NCI-H345 treated with DMSO at 0.1 percent for 48 hours (cell line): ENCODE measurements around the gene TM9SF1.
A peak's percentile ranks its signal among the peaks of the same experiment; 100 is the strongest.

ENCODE experiments used
- DNase-seq: peaks from one replicate; lab custom pipeline; 2025; ENCODE audit not compliant: unreplicated experiment; lab: John Stamatoyannopoulos, UW

The TM9SF1 gene

GRCh38 chr14:24195186-24196070 is at the start of gene TM9SF1:
Gene TM9SF1 (minus strand): TSS chr14:24195441. CDS start chr14:24195019, 422 bp downstream.
- DNase-seq = peak; percentile 63

GRCh38 chr14:24243336-24243836 is 48.1 kb upstream of the TM9SF1 start:
- no peak for DNase-seq

DNA sequence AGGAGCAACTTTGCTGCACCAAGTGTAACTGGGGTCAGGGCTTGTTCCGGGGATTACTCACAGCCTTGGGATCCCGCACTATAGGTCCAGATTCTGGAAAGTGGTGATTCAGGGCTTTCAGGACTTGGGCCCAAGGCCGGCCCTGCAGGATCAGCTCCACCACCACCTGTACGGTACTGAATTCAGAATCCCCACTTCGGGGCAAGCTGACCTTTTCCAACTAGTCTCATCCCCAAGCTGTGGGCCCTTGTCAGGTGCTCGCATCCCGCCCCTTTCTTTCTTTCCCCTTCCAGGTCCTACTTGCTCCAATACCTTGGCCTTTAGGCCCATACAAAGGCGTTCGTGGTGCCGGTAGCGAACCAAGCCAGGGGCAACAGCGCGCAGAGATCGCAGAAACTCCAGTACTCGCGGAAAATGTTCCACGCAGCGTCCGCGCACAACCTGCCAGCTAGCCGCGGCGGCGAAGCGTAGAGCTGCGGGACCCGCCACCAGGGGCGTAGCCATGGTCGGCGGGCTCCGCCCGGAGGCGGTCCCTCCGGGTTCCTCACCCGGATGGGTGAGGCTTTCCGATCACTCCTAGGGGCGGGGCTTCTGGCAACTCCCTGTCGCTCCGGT is 46.7 kb upstream of the TM9SF1 start:
- peak; percentile 97 for DNase-seq

- no peak for DNase-seq
These were observed 45.1 kb upstream of the TM9SF1 start for GRCh38 chr14:24240110-24240918.

GRCh38 chr14:24238527-24239037 is 43.3 kb upstream of the TM9SF1 start:
- DNase-seq = no peak

DNA sequence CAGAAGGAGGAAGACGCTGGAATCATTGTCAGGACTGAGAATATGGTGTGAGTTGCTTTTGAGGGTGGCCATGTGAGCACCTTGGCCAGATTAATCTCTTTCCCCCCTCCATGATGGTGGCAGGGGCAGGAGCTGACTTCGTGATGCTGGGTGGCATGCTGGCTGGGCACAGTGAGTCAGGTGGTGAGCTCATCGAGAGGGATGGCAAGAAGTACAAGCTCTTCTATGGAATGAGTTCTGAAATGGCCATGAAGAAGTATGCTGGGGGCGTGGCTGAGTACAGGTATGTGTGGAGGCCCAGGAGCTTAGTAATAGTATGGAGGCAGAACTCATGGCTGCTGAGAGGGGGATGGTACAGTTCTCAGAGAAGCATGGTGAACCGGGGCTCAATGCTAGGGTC is 42.9 kb upstream of the TM9SF1 start:
- DNase-seq = no peak

GRCh38 chr14:24237463-24237955 is 42.3 kb upstream of the TM9SF1 start:
- no peak for DNase-seq

DNA sequence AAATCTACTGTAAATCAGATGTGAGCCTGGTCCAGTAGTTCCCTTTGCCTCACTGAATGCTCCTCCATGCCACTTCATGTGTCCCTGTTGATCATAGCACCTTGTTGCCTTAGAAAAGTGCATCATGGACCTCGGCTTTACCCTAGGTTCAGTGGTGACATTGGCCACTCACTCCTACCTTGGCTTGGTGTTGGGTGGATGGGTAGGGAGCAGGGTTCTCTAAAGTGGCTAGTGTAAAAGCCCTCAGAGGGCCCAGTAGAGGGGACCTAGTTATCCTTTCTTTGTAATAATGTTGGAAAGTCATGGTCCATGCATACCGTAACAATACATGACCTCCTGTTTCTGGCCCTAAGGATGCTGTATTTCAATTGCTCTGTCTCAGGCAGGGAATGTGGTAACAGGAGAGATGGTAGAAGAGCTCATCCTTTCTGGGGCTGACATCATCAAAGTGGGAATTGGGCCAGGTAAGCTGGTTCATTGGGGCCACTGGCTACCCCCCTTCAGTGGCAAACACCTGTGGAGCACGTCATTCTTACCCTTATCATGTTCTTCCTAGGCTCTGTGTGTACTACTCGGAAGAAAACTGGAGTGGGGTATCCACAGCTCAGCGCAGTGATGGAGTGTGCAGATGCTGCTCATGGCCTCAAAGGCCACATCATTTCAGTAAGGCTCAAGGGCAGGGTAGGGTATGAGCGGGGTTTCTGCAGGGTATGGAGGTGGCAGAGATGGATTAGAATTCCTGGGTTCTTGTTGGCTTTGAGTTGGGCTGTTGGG is 41.6 kb upstream of the TM9SF1 start:
- DNase-seq = no peak

DNA sequence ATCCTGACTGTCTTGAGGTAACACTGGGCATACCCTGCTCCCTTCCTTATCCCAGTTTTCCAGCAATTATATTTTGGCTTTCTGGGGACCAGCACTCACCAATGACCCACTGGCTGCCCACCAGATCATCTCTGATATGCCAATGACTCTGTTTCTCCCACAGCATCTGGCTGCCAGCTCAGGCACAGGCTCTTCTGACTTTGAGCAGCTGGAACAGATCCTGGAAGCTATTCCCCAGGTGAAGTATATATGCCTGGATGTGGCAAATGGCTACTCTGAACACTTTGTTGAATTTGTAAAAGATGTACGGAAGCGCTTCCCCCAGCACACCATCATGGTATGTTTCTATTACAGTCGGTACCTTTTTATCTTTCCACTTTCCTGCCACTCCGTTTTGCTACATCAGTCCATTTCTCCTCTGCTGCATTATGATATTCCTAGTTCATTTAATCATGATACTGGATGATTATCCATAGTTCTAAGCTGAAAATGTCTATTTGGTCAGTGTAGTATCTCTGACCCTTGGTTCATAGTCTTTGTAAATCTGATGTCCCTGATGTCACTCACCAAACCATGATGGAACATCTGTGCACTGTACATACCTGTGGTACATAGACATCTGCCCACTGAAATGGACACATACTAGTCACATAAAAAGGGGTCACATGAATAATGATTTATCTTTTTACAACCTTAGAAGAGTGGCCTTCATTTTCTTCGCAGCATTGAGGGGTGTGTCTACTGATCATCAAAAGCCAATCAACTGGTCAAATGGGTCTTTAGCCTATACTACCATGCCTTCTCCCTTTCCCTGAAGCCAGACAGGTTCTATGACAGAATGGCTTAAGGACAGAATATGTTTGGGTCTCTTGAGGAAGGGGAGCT is 40.8 kb upstream of the TM9SF1 start:
- no peak for DNase-seq

DNA sequence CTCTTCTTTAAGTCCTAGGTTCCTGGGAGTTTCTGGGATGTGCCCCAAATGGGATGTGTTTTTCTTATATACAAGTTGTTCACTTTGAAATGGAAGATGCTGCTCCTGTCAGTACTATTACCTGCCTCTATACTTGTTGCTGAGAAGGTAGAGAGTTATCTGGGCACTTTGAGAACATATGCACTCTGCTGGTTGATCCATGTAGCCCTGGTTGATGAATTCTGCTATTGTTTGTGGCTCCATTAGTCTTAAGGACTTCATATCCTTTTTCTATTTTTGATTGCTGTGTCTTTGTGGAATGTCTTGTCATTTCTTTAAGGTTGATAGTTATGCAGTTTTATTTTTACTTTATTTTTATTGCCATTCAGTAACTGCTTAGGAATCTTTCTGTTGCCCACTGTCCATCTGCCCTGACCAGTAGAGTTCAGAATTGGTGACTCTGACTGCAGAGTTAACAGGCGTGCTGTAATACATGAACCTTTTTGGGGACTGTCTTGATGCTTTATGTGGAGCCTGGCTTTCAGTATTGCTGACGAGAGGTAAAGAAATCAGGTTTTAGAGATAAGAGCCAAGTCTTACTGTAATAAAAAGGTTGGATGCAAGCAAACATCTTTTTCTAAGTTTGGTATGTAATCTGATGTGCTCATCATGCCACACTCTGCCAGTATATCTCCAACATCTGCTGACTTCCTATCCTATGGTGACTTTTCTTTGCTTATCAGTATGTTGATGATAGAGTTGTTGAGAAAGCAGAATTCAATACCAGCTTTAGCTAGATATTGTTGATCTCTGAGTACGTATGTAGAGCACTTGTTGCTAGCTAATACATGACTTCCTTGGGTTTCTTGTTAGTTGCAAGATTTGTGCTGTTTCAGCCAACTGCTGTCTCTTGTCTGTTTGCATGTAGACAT is 39.1 kb upstream of the TM9SF1 start:
- no peak for DNase-seq

DNA sequence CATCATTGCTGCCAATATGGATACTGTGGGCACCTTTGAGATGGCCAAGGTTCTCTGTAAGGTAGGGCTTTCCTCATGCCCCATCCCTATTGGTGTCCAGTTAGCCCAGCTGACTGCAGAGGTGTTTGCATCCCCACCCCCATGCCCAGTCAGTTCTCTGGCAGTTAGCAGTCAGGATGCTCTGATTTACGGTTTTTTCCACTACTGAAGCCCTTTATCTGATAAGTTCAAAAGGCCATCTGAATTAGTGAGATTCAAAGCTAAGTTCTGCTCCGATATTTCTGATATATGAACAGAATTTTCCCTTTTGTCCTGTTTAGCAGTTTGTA is 38.3 kb upstream of the TM9SF1 start:
- DNase-seq = no peak

DNA sequence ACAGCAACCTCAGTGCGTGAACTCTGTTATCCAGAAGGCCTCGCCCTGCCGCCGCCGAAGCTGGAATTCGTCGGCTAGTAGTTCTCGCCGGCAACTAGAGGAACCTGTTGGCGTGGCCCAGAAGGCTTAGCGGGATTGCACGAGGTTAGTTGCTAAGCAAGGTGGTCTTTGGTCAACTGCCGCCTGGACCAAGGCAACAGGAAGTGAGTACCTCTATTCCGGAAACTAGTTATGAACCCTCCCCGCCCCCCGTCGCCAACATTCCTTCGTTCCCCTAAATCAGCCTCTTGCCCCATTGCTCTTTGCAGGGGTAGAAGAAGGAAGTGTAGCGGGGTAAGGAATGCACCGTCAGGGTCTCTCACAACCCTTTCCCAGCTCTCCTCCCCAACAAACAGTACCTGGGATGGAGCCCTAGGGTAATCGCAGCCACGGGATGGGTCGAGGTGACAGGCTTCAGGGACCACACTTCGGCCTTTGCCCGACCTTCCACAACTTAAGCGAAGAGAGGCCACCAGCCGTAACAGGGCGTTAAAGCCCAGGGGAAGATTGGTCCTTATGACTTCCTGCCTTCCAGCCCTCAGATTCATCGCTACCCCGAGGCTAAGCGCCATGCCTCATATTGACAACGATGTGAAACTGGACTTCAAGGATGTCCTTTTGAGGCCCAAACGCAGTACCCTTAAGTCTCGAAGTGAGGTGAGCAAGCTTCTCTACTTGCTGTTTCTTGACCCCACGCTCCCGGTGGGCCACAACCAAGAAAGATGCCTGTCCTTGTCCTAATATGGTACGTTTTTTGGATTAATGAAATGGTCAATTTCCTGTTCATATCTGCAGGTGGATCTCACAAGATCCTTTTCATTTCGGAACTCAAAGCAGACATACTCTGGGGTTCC is 37.6 kb upstream of the TM9SF1 start, which contains the start of gene GMPR2:
Gene GMPR2, plus strand, starts transcription at position 285 of the 893 bp plus-strand sequence. Its CDS starts 325 bp downstream, at position 610.
- DNase-seq = no peak

DNA sequence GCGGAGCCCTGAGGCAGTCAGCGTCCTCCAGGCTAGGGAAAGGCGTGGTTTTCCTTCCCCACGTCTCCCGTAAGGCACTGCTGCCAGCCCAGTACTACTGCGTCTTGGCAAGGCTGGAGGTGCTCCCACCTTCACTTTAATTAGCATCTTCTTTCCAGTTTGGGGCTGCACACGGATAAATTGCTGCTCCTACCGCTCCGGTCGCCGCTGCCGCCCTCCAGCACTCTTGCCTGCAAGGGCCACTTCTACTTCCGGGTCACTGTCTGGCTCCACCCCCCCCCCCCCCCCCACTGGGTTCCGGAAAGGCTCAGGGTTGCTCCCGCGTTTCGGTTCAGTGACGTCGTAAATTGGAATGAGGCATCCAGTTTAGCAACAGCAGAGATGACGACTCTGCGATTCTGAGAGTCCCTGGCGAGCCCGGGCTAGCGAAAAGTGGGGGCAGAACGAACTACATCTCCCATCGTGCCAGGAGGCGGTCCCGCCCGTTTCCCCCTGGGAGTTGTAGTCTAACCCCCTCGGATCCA is 36.9 kb upstream of the TM9SF1 start, which contains the start of gene NEDD8:
Gene NEDD8, minus strand, starts transcription at position 247 of the 524 bp plus-strand sequence. Its CDS starts 100 bp downstream, at position 147.
- peak; percentile 93 for DNase-seq

DNA sequence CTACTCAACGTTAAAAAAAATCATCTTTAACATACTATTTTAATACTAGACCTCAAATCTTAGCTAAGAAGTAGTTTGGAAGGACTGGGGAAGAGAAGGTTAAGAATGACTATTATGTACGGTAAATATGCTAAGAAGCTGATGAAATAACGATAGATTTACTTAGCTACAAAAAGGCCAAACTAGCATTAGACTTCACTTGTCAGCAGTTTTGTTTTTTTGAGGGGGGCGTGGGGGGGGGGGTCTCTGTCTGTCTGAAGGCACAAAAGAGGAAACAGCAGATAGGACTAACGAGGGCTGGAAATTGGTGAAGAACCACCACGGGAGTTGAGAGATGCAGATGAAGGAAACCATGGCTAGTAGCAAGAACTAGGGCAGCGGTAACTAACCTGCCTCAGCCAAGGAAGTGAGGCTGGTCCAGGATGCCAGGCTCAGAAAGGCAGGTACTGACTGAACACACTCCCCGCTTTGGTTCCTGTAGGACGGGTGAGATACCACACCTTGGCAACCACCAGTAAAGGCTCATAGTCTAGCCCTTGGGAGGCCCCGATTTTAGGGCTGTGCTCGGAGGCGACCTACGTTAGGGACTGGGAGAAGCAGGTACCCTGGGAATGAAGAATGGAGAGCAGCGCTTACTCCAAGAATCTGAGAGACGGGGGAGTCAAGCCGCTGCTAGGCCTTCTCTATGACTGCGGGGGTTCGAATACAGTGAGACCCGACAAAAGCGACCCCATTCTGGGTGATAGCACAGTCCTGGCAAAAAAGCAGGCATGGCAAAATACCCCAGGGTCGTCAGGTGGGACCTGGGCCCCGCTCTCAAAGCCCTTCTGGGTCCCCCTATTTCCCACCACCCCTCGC is 36.3 kb upstream of the TM9SF1 start:
- no peak for DNase-seq

DNA sequence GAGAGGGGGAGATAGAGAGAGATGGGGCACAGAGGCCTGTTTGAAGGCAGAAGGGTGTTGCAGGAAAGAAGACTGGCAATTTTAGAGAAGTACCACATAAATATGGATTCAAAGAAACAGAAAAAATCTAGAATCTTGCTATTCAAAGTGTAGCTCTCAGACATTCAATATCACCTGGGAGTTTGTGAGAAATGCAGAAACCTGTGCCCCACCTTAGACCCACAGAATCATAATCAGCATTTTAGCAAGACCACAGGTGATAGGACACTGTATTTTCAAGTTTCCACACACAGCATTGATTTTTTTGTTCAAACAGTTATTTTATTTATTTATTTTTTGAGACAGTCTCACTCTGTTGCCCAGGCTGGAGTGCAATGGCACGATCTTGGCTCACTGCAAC is 33.7 kb upstream of the TM9SF1 start:
- no peak for DNase-seq

DNA sequence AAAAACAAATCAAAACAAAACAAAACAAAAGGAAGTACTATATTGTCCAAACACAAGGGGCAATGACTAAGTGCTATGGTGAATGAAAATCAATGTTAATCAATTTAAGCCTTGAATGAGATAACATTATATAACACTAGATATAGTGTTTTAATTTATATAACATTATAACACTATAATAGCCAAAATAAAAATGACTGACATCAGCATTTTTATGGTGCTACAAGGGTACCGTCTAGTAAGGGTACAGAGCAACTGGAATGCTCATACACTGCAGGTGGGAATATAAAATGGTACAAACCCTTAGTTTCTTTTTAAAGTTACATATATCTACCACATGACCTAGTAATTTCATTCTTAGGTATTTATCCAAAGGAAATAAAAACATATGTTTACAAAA is 31.2 kb upstream of the TM9SF1 start:
- DNase-seq = no peak
